Left colon (tissue), 2 donors: ENCODE measurements around the gene ZNF296. TPM values are rescaled to one million over a fixed set of nuclear protein-coding genes. Genes with fewer than 3 reads are reported as not detected.

ENCODE experiments used
- ATAC-seq: fragments of 200-7000 bp; cut with Tn5 transposase; one replicate; pipeline ENCODE4 v1.9.1; 2020; ENCODE audit warnings: mild to moderate bottlenecking, moderate library complexity
- DNase-seq, 2 donors: peaks; one replicate each; pipeline ENCODE4 v3.0.0-alpha.2; 2020
- intact Hi-C, 2 donors: fragments of 100-400 bp; cut with DNase I in 1 of 2; cut with micrococcal nuclease in 1 of 2; formaldehyde crosslinking; loops; one replicate each; pipeline versions ENCODE4 v1.11.2 to v1.14.0; 2022; cut with DNase I, micrococcal nuclease
- total RNA-seq, 2 donors: library from RNA; stranded (reverse); fragmentation: NEBNext Ultra II Directional; extraction: Animal tissue kit (Norgen Biotek cat#: 25700); gene quantifications; one replicate each; pipeline ENCODE4 v1.2.1, GENCODE V29; 2021
- donor health status: DM: no; HTN: no; CAD: no.
- donor health status: DM: yes; HTN: yes; CAD: no.

ZNF296 gene
- total RNA-seq, 2 donors from 2014 or later: 4.0 to 6.1 TPM

- no peak for DNase-seq
- no peak for ATAC-seq
- intact Hi-C loops: no loop called here
Measured at GRCh38 chr19:45104658-45105349, 28.5 kb upstream of the ZNF296 start.

GRCh38 chr19:45103508-45104319 is 27.4 kb upstream of the ZNF296 start:
- intact Hi-C loops: no loop called here
- ATAC-seq (peak; percentile 71), DNase-seq (no peak)

DNA sequence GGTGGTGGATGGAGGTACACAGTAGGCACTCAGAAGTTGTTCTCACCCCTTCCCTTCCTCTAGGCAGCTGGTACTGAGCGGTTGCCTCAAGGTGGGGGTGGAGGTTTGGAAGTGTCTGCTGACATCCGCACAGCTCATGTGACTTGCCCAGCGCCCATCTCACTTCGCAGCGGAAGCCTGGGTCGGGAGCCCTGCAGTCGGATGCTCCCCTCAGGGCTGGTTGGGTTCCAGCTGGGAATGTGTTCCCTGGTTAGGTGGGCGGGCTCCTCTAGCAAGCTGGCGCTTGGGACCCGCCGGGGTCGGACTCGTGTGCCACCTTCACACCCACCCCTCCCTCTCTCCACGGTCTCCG is 26.9 kb upstream of the ZNF296 start:
- DNase-seq: no peak
- intact Hi-C loops: no loop called here
- no peak for ATAC-seq

- intact Hi-C loops: no loop called here
- DNase-seq (no peak), ATAC-seq (no peak)
Measured at GRCh38 chr19:45102481-45102880, 26.2 kb upstream of the ZNF296 start.

DNA sequence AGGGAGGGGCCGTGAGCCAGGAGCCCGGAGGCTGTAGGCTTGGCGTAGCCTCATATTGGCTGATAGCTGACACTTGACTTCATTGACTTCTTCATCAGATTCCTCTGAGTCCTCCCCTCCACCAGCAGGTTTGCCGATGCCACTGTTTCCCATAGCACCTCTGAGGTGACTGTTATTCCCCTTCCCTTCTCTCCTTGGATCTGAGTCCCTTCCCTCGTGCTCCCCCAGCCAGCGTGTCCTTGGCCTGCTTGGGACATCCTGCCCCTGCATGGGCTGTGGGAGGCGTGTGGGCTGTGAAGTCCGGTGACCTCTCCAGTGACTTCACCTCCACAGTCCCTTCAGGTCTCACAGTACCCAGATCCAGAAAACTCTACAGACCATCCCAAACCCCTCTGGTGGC is 25.5 kb upstream of the ZNF296 start:
- DNase-seq: no peak
- ATAC-seq: no peak
- intact Hi-C loops: no loop called here

DNA sequence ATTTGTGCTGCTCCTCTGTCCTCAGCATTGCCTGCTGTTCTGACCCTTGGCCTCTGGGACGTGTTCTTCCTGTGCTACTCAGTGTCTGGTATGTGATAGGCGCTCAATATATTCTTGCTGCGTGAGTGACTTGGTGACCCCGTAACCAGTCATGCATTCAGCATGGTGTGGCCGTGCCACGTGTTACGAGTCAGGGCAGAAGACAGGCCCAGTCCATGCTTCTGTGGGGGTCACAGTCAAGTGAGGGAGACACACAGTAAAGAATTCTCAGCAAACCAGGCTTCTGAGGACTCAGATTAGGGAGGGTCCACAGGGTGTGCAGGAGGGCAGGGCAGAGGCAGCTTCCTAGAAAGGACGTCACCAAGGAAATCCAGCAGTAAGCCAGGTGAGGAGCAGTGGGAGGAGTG is 24.6 kb upstream of the ZNF296 start:
- intact Hi-C loops: no loop called here
- no peak for DNase-seq
- peak; percentile 67 for ATAC-seq

DNA sequence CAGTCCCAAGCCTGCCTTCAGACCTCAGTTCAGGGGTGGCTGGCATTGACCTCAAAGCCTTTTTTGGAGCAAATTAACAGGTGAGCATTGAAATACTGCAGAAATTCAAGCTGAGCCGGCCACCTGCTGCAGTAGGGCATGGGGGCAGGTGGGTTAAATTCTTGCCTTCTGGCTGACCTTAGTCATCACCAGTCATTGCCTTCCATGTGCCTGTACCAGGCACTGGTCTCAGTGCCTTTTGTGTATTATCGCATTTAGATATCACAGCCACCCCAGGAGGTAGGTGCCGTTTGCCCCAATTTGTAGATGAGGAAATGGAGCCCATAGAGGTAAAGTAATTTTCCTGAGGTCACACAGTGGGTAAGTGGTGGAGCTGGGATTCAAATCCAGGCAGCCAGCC is 23.9 kb upstream of the ZNF296 start:
- intact Hi-C loops: no loop called here
- DNase-seq: no peak
- ATAC-seq: no peak

DNA sequence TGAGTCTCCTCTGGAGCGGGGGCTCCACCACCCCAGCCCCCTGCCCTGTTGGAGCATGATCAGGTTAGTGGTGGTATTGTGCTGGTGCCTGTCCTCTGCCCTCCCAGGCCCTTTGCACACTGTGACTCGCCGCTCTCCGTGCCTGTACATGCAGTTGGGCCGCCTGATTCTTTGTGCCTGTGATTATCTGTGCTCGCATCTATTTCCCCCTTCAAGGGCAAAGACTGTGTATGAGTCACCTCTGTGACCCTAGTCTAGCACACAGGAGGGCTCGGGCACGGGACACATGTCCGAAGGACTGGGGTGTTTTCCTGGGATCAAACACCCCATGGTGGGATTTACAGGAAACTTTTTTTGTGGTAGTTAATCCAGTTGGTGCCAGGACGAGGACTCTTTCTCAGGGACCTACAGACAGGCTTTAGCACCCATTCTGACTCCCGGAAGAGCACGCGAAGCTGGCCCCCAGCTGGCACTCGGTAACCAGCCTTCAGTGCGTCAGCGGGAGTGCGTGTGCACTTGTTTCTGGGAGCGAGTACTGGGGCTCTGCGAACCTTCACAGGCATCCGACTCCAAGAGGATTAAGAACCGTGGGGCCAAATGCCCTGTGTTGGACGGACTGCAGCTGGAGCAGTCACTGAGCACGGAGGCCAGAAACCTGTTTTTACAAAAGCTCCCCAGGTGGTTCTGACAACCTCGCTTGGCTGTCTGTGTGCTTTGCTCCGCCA is 23.4 kb upstream of the ZNF296 start:
- intact Hi-C loops: loop anchor here in 1 of 2 donors (10.0 kb wide), 1 partner anchor 75 kb away; the partner anchor contains the start of genes BLOC1S3 and TRAPPC6A
- no peak for ATAC-seq
- DNase-seq: no peak

DNA sequence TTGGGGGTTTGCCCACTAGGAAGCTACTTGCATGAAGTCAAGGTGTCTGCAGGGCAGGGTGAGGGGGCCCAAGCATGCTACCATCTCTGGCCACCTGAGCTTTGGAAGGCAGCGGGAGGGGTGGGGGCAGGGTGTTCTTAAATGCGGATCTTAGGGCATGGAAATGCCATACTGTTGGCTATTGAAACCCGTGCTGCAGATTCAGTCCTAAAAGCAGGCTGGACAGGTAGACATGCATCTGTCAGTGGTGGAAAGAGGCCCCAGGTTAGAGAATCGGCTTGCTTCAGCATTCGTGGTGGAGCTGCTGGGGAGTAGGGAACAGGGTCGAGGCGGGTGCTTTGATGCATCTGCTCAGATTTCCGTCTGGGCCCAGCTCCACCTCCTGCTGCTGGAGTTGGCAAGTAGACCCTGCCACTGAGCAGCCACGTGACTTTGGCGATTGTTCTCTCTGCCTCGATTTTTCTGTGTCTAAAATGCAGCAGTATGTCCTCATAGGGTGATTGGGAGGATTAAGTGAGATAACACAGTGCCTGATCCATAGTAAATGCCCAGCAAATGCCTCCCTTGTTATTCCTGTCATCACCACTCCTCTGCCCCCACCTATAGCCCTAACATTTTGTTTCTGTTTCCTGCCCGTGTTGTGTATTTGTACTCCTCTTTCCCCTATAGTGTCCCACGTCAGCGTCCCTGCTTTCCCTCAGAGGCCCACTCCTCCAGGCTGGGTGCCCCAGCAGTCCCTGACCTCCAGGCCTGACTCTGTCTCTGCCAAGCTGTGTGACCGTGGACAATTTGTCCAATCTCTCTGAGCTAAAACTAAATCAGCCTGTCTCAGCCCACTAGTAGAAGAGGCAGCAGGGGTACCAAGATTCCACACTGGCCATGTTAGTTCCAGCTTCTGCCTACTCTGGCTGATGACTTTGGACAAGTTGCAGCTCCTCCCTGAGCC is 22.5 kb upstream of the ZNF296 start:
- no peak for ATAC-seq

DNA sequence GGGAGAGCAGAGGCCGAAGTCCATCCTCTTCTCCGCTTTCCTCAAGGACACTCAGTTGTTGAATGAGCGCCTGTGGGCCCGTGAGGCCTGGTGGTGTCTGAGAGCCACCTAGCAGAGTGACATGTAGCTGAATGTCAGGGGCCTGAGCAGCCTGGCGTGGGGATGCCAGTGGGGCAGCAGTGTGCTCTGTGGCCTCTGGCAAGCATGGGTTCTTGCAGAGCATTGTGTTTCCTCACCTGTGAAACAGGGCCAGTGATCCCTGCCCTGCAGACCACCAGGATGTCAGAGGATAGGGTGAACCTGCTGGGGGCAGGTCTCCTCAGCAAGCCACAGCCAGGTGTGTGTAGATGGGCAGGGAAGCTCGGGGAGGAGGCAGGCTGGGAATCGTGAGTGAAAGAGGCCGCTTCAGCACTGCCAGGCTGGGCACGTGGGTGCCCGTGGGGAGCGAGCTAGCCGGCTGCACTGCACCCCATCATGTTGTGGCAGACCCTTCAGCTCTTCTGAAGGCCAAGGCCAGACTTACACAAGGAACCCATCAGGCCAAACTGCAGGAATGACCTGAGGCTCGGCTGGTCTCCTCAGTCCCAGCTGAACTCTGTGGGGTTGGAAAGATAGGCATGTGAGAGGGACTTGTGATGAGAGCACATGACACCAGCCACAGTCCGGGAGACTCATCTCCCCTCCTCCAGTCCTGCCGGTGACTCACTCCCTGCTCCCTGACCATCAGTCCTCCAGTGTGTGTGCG is 21.7 kb upstream of the ZNF296 start:
- intact Hi-C loops: loop anchor here in 1 of 2 donors (10.0 kb wide), 1 partner anchor 77 kb away; the partner anchor contains the start of genes BLOC1S3 and TRAPPC6A
- no peak for ATAC-seq
- DNase-seq: no peak

More for the DNA sequence above, 22.5 kb upstream of the ZNF296 start:
- no peak for DNase-seq
- intact Hi-C loops: loop anchor here in 1 of 2 donors (10.0 kb wide), 1 partner anchor 76 kb away; the partner anchor contains the start of genes BLOC1S3 and TRAPPC6A

GRCh38 chr19:45097450-45097775 is 21.1 kb upstream of the ZNF296 start:
- no peak for ATAC-seq
- no peak for DNase-seq
- intact Hi-C loops: loop anchor here in 1 of 2 donors (10.0 kb wide), 1 partner anchor 77 kb away; the partner anchor contains the start of genes BLOC1S3 and TRAPPC6A

DNA sequence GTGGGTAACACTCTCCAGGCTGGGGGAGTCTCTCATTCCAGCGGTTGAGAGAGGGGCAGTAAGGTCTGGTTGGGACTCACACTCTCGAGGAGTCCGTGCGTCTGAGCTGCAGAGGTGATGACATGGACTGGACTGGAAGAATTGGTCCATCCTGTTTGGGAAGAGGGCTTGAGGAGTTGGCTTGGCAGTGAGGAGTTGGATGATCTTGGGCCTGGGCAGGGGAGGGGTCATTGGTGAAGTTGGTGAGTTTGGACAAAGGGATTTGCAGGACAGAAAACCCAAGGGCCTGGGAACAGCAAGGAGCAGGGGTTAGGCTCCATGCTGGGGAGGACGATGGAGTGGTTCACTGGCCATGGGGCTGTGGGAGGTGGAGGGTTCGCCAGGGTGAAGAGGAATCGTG is 20.4 kb upstream of the ZNF296 start:
- ATAC-seq (no peak), DNase-seq (no peak)
- intact Hi-C loops: loop anchor here in 1 of 2 donors (10.0 kb wide), 1 partner anchor 78 kb away; the partner anchor contains the start of genes BLOC1S3 and TRAPPC6A

- no peak for ATAC-seq
- no peak for DNase-seq
- intact Hi-C loops: loop anchor here in 1 of 2 donors (10.0 kb wide), 1 partner anchor 79 kb away; the partner anchor contains the start of genes BLOC1S3 and TRAPPC6A
Measured at GRCh38 chr19:45095496-45096413, 19.5 kb upstream of the ZNF296 start.

- ATAC-seq (no peak), DNase-seq (no peak)
- intact Hi-C loops: loop anchor here in 1 of 2 donors (10.0 kb wide), 1 partner anchor 80 kb away; the partner anchor contains the start of genes BLOC1S3 and TRAPPC6A
Measured at GRCh38 chr19:45094707-45095106, 18.4 kb upstream of the ZNF296 start.

DNA sequence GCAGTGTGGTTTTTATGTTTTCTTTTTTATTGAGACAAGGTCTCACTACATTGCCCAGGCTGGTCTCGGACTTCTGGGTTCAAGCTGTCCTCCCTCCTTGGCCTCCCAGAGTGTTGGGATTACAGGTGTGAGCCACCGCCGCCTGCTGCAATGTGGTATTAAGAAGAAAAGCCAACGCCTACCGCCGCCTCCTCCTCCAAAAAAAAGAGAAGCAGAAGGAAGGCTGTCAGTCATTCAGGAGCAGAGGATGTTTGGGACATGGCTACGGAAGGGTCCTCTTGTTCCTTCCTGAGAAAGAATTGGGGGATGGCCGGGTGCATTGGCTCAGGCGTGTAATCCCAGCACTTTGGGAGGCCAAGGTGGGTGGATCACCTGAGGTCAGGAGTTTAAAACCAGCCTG is 17.9 kb upstream of the ZNF296 start:
- no peak for ATAC-seq
- intact Hi-C loops: loop anchor here in 1 of 2 donors (10.0 kb wide), 1 partner anchor 81 kb away; the partner anchor contains the start of genes BLOC1S3 and TRAPPC6A
- DNase-seq: no peak
